SK-N-SH (cell line): ENCODE results near the gene FBXO17. TPM values are rescaled to one million over a fixed set of nuclear protein-coding genes. Genes with fewer than 3 reads are reported as not detected.

Source experiments
- CTCF ChIA-PET: fragments of 300-600, 350-600 bp; formaldehyde crosslinking; extraction: SDS; loops from one replicate; lab custom pipeline; 2021; lab: Yijun Ruan, JAX
- POLR2A ChIA-PET: fragments of 350-600 bp; sonication (Branson Sonifier 250); formaldehyde crosslinking; extraction: SDS; loops from one replicate; lab custom pipeline; 2020; ENCODE audit warnings: antibody characterized with exemption, inconsistent platforms; lab: Yijun Ruan, JAX
- DNase-seq: peaks from one replicate; pipeline ENCODE4 v3.0.0; 2012
- H2AFZ ChIP-seq: fragments of 200-600 bp; sonication (generic); 2 replicates; pipeline ENCODE4 v1.8.1; 2016; ENCODE audit warnings: antibody characterized with exemption, mild to moderate bottlenecking, low read depth
- H3F3A ChIP-seq: fragments of 200-600 bp; sonication (generic); replicated peaks from 2 replicates; pipeline ENCODE3; 2016; ENCODE audit warnings: antibody characterized with exemption, mild to moderate bottlenecking; ENCODE audit not compliant: insufficient read depth
- H3K27ac ChIP-seq, 2 experiments: fragments of 200-500 bp in 1 of 2; fragments of 200-600 bp in 1 of 2; sonication (Bioruptor generic) in 1 of 2; sonication (generic), shearing (Covaris generic) in 1 of 2; 2 replicates each; pipeline versions ENCODE4 v1.5.1 to v1.6.1; 2014 to 2016; ENCODE audit warnings: low read depth in 2 of 2, inconsistent platforms in 1 of 2, low read length in 1 of 2, mild to moderate bottlenecking in 1 of 2, mixed read lengths in 1 of 2
- H3K27me3 ChIP-seq: fragments of 200-600 bp; sonication (generic), shearing (Covaris generic); 2 replicates; pipeline ENCODE4 v1.6.1; 2016; ENCODE audit warnings: mixed run types; ENCODE audit not compliant: insufficient read depth
- H3K36me3 ChIP-seq, 2 experiments: fragments of 200-500 bp in 1 of 2; fragments of 200-600 bp in 1 of 2; sonication (Bioruptor generic) in 1 of 2; sonication (generic) in 1 of 2; replicated peaks in 1 of 2; 2 replicates each; pipeline versions ENCODE3 to v1.5.1; 2014 to 2016; ENCODE audit warnings: low read length in 1 of 2, mild to moderate bottlenecking in 1 of 2; ENCODE audit not compliant: insufficient read depth in 2 of 2, control insufficient read depth in 1 of 2
- H3K4me1 ChIP-seq, 2 experiments: fragments of 200-500 bp in 1 of 2; fragments of 200-600 bp in 1 of 2; sonication (Bioruptor generic) in 1 of 2; sonication (generic), shearing (Covaris generic) in 1 of 2; 2 replicates each; pipeline versions ENCODE4 v1.5.1 to v1.6.1; 2014 to 2016; ENCODE audit warnings: low read depth in 1 of 2, low read length in 1 of 2, mixed run types in 1 of 2; ENCODE audit not compliant: insufficient read depth in 2 of 2, control insufficient read depth in 1 of 2
- H3K4me2 ChIP-seq: fragments of 200-600 bp; sonication (generic), shearing (Covaris generic); 2 replicates; pipeline ENCODE4 v1.6.1; 2017; ENCODE audit warnings: mixed run types
- H3K4me3 ChIP-seq, 2 experiments: fragments of 200-500 bp in 1 of 2; fragments of 200-600 bp in 1 of 2; sonication (Bioruptor generic) in 1 of 2; sonication (generic), shearing (Covaris generic) in 1 of 2; 2 replicates each; pipeline versions ENCODE4 v1.5.1 to v1.8.1; 2014 to 2016; ENCODE audit warnings: low read depth in 2 of 2, inconsistent platforms in 1 of 2, low read length in 1 of 2, mild to moderate bottlenecking in 1 of 2, mixed read lengths in 1 of 2, moderate library complexity in 1 of 2
- H3K79me2 ChIP-seq: fragments of 200-600 bp; sonication (generic); 2 replicates; pipeline ENCODE4 v1.8.1; 2017; ENCODE audit warnings: mild to moderate bottlenecking; ENCODE audit not compliant: insufficient read depth
- H3K9ac ChIP-seq: fragments of 200-600 bp; sonication (generic); 2 replicates; pipeline ENCODE4 v1.6.1; 2017; ENCODE audit warnings: mixed run types
- H3K9me2 ChIP-seq: fragments of 200-600 bp; sonication (generic); 2 replicates; pipeline ENCODE4 v1.6.1; 2017; ENCODE audit warnings: mixed run types
- H3K9me3 ChIP-seq: fragments of 200-600 bp; sonication (generic); 2 replicates; pipeline ENCODE4 v1.6.1; 2017; ENCODE audit warnings: mixed run types, mild to moderate bottlenecking, moderate library complexity
- H4K20me1 ChIP-seq: fragments of 200-600 bp; sonication (generic); 2 replicates; pipeline ENCODE4 v1.6.1; 2017; ENCODE audit warnings: mild to moderate bottlenecking, mixed run types; ENCODE audit not compliant: insufficient read depth
- EP300 ChIP-seq, 2 experiments: IDR thresholded peaks; 2 replicates each; pipeline versions ENCODE4 v1.4.0 to v1.6.1; 2012; ENCODE audit warnings: borderline replicate concordance in 1 of 2, low read depth in 1 of 2, low read length in 1 of 2
- FOSL2 ChIP-seq: IDR thresholded peaks from 2 replicates; pipeline ENCODE4 v1.4.0; 2012; ENCODE audit warnings: low read depth, mild to moderate bottlenecking, moderate library complexity, borderline replicate concordance
- FOXM1 ChIP-seq: IDR thresholded peaks from 2 replicates; pipeline ENCODE4 v1.4.0; 2012; ENCODE audit warnings: low read depth, mild to moderate bottlenecking
- MEF2A ChIP-seq: IDR thresholded peaks from 2 replicates; pipeline ENCODE4 v1.4.0; 2012; ENCODE audit warnings: low read depth, borderline replicate concordance
- NRF1 ChIP-seq: IDR thresholded peaks from 2 replicates; pipeline ENCODE4 v1.6.1; 2012; ENCODE audit warnings: low read depth, mild to moderate bottlenecking, low read length
- RCOR1 ChIP-seq: fragments of 150-350 bp; IDR thresholded peaks from 2 replicates; pipeline ENCODE4 v1.6.1; 2017; ENCODE audit warnings: antibody characterized with exemption, low read length
- RFX5 ChIP-seq: IDR thresholded peaks from 2 replicates; pipeline ENCODE4 v1.6.1; 2012; ENCODE audit warnings: mild to moderate bottlenecking, improper control_type of control experiment, low read length
- RXRA ChIP-seq: IDR thresholded peaks from 2 replicates; pipeline ENCODE4 v1.4.0; 2012; ENCODE audit warnings: low read depth, mild to moderate bottlenecking, borderline replicate concordance
- SIN3A ChIP-seq: IDR thresholded peaks from 2 replicates; pipeline ENCODE4 v1.6.1; 2012; ENCODE audit warnings: low read depth, mild to moderate bottlenecking, low read length, moderate library complexity, borderline replicate concordance
- SMC3 ChIP-seq: IDR thresholded peaks from 2 replicates; pipeline ENCODE4 v1.6.1; 2012; ENCODE audit warnings: low read depth, low read length, improper control_type of control experiment
- TCF12 ChIP-seq: IDR thresholded peaks from 2 replicates; pipeline ENCODE4 v1.4.0; 2012
- WGBS: methylation state at CpG from one replicate; pipeline ENCODE4 v1.1.6; 2017; ENCODE audit warnings: low lambda C conversion rate; 5-methylcytosine and 5-hydroxymethylcytosine counted together
- polyA plus RNA-seq, 3 experiments: library from polyadenylated mRNA; depleted of rRNA; stranded (reverse); fragments of >200 nt; gene quantifications; 2 replicates each; pipeline ENCODE4 v1.2.3, GENCODE V29; 2012
- TF ChIP-seq, protein P1 (sequence below): IDR thresholded peaks from 2 replicates; pipeline ENCODE4 v1.6.1; 2012; ENCODE audit warnings: mild to moderate bottlenecking, low read depth, low read length, moderate library complexity
- TF ChIP-seq, protein P2 (sequence below): fragments of 200-600 bp; sonication (generic); IDR thresholded peaks from 2 replicates; pipeline ENCODE4 v1.6.1; 2017; ENCODE audit warnings: antibody characterized with exemption, mild to moderate bottlenecking, moderate library complexity

Gene FBXO17
- polyA plus RNA-seq, 1 of the 3 experiments (the other 2 are of a cell fraction): 40.7 TPM

DNA sequence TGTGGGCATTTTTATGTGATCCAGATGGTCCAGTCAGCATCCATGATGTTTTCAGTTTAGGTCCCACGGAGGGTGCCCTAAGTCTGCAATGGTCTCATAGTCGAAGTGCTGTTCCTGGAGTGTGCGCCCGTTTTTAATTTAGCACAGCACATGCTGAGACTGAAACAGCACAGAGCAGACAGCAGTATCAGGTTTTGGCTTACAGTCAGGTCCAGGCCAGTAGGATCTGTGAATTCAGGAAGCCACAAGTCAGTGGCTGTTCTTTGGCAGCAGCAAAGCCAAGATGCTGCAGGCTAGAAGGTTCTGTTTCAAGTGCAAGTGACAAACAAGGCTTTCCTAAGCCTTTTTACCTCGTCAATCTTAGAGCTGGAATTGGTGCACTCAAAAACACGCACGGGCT is 38.5 kb upstream of the FBXO17 start:
- WGBS: 81% methylated on average over 7 of the region's 7 CpGs
- Histone ChIP-seq H4K20me1 (no peaks in the 10 kb centered on the region), H3K9ac (no peak overlapping the region), H3K79me2 (no peaks in the 10 kb centered on the region), H3K27me3 (no peaks in the 10 kb centered on the region), H3K4me2 (no peak overlapping the region), H3K9me3 (no peaks in the 10 kb centered on the region), H3K4me1 (no peaks in the 10 kb centered on the region), H3K27ac (no peak overlapping the region), H2AFZ (no peak overlapping the region), H3F3A (no peaks in the 10 kb centered on the region), H3K36me3 (no peaks in the 10 kb centered on the region), H3K9me2 (no peaks in the 10 kb centered on the region), H3K4me3 (no peak overlapping the region)
- TF ChIP-seq, protein P1, sequence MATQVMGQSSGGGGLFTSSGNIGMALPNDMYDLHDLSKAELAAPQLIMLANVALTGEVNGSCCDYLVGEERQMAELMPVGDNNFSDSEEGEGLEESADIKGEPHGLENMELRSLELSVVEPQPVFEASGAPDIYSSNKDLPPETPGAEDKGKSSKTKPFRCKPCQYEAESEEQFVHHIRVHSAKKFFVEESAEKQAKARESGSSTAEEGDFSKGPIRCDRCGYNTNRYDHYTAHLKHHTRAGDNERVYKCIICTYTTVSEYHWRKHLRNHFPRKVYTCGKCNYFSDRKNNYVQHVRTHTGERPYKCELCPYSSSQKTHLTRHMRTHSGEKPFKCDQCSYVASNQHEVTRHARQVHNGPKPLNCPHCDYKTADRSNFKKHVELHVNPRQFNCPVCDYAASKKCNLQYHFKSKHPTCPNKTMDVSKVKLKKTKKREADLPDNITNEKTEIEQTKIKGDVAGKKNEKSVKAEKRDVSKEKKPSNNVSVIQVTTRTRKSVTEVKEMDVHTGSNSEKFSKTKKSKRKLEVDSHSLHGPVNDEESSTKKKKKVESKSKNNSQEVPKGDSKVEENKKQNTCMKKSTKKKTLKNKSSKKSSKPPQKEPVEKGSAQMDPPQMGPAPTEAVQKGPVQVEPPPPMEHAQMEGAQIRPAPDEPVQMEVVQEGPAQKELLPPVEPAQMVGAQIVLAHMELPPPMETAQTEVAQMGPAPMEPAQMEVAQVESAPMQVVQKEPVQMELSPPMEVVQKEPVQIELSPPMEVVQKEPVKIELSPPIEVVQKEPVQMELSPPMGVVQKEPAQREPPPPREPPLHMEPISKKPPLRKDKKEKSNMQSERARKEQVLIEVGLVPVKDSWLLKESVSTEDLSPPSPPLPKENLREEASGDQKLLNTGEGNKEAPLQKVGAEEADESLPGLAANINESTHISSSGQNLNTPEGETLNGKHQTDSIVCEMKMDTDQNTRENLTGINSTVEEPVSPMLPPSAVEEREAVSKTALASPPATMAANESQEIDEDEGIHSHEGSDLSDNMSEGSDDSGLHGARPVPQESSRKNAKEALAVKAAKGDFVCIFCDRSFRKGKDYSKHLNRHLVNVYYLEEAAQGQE: no peak
- TF ChIP-seq MEF2A (no peak), FOSL2 (no peak), NRF1 (no peak), RCOR1 (no peak), RXRA (no peak), TCF12 (no peak)
- TF ChIP-seq, protein P2, sequence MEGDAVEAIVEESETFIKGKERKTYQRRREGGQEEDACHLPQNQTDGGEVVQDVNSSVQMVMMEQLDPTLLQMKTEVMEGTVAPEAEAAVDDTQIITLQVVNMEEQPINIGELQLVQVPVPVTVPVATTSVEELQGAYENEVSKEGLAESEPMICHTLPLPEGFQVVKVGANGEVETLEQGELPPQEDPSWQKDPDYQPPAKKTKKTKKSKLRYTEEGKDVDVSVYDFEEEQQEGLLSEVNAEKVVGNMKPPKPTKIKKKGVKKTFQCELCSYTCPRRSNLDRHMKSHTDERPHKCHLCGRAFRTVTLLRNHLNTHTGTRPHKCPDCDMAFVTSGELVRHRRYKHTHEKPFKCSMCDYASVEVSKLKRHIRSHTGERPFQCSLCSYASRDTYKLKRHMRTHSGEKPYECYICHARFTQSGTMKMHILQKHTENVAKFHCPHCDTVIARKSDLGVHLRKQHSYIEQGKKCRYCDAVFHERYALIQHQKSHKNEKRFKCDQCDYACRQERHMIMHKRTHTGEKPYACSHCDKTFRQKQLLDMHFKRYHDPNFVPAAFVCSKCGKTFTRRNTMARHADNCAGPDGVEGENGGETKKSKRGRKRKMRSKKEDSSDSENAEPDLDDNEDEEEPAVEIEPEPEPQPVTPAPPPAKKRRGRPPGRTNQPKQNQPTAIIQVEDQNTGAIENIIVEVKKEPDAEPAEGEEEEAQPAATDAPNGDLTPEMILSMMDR: no peak
- CTCF ChIA-PET: no interaction called here
- POLR2A ChIA-PET: no interaction called here
- no peak for DNase-seq

DNA sequence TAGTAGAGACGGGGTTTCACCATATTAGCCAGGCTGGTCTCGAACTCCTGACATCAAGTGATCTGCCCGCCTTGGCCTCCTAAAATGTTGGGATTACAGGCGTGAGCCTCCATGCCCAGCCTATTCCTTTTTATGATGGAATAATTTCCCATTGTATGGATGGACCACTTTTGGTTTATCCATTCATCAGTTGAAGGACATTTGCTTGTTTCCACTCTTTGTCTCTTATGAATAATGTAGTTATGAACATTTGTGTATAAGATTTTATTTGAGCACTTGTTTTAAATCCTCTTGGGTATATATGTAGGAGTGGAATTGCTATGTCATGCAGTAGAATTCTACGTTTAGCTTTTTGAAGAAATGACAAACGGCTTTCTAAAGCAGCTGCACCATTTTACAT is 33.5 kb upstream of the FBXO17 start:
- DNase-seq: no peak
- TF ChIP-seq SMC3 (no peak), SIN3A (no peak), RCOR1 (no peak), RFX5 (no peak), FOXM1 (no peak), EP300 (IDR thresholded peaks at IDR 0.05; ENCODE audit: borderline replicate concordance in 1 of 2, low read depth in 1 of 2, low read length in 1 of 2) (no peak)
- H3F3A ChIP-seq: no peaks in the 10 kb centered on the region
- POLR2A ChIA-PET: no interaction called here
- H3K27ac ChIP-seq: no peak overlapping the region
- H4K20me1 ChIP-seq: no peaks in the 10 kb centered on the region
- H3K4me1 ChIP-seq: no peaks in the 10 kb centered on the region
- no peak overlapping the region for H2AFZ ChIP-seq
- CTCF ChIA-PET: no interaction called here
- no peaks in the 10 kb centered on the region for H3K9me2 ChIP-seq
- H3K27me3 ChIP-seq: no peaks in the 10 kb centered on the region
- H3K79me2 ChIP-seq: no peaks in the 10 kb centered on the region
- H3K4me3 ChIP-seq: no peak overlapping the region
- H3K9me3 ChIP-seq: no peaks in the 10 kb centered on the region
- H3K4me2 ChIP-seq: no peak overlapping the region
- 76% methylated on average over 6 of the region's 6 CpGs for WGBS
- no peak overlapping the region for H3K9ac ChIP-seq
- H3K36me3 ChIP-seq: no peaks in the 10 kb centered on the region
